ENCODE results near the gene NEMP2.

Gene NEMP2

GRCh38 chr2:190534310-190535120 lies at the start of gene NEMP2:
NEMP2 (minus strand) TSS chr2:190534722; CDS start chr2:190534655, 67 bp downstream.
- peak; percentile 67 to 81 for DNase-seq (ENCODE audit: low read depth in 2 of 2)

- DNase-seq (ENCODE audit: low read depth in 2 of 2), result no peak
These were observed 49.2 kb upstream of the NEMP2 start for GRCh38 chr2:190583507-190584337.

GRCh38 chr2:190582736-190583506 lies 48.4 kb upstream of the NEMP2 start:
- no peak for DNase-seq (ENCODE audit: low read depth in 2 of 2)

- DNase-seq (ENCODE audit: low read depth in 2 of 2), result no peak
These were observed 47.5 kb upstream of the NEMP2 start for GRCh38 chr2:190582019-190582418.

GRCh38 chr2:190579915-190580846 lies 45.7 kb upstream of the NEMP2 start:
- no peak for DNase-seq (ENCODE audit: low read depth in 2 of 2)

GRCh38 chr2:190579058-190579410 lies 44.5 kb upstream of the NEMP2 start:
- no peak for DNase-seq (ENCODE audit: low read depth in 2 of 2)

GRCh38 chr2:190578158-190579057 lies 43.9 kb upstream of the NEMP2 start:
- DNase-seq (ENCODE audit: low read depth in 2 of 2), result no peak

GRCh38 chr2:190576573-190576972 lies 42.1 kb upstream of the NEMP2 start:
- no peak for DNase-seq (ENCODE audit: low read depth in 2 of 2)

- DNase-seq (ENCODE audit: low read depth in 2 of 2), result no peak
These were observed 40.7 kb upstream of the NEMP2 start for GRCh38 chr2:190575263-190575662.

- no peak for DNase-seq (ENCODE audit: low read depth in 2 of 2)
These were observed 39.6 kb upstream of the NEMP2 start for GRCh38 chr2:190574169-190574568.

GRCh38 chr2:190572246-190572645 lies 37.7 kb upstream of the NEMP2 start:
- DNase-seq (ENCODE audit: low read depth in 2 of 2), result no peak

- DNase-seq (ENCODE audit: low read depth in 2 of 2), result no peak
These were observed 37.2 kb upstream of the NEMP2 start for GRCh38 chr2:190571686-190572085.

GRCh38 chr2:190570871-190571270 lies 36.3 kb upstream of the NEMP2 start:
- no peak for DNase-seq (ENCODE audit: low read depth in 2 of 2)

GRCh38 chr2:190569994-190570755 lies 35.7 kb upstream of the NEMP2 start:
- no peak for DNase-seq (ENCODE audit: low read depth in 2 of 2)

GRCh38 chr2:190564838-190565237 lies 30.3 kb upstream of the NEMP2 start:
- DNase-seq (ENCODE audit: low read depth in 2 of 2), result no peak

- DNase-seq (ENCODE audit: low read depth in 2 of 2), result no peak
These were observed 29.1 kb upstream of the NEMP2 start for GRCh38 chr2:190563646-190564045.

- peak; percentile 10 for DNase-seq (ENCODE audit: low read depth in 2 of 2)
These were observed 28.6 kb upstream of the NEMP2 start for GRCh38 chr2:190563109-190563508.

GRCh38 chr2:190562121-190562520 lies 27.6 kb upstream of the NEMP2 start:
- DNase-seq (ENCODE audit: low read depth in 2 of 2), result no peak

GRCh38 chr2:190561094-190561493 lies 26.6 kb upstream of the NEMP2 start:
- DNase-seq (ENCODE audit: low read depth in 2 of 2), result no peak
